NCI-H2227 treated with DMSO at 0.1 percent for 48 hours (cell line): Measurements from ENCODE around the gene VGLL4.
"Not testable (repeated sequence)": the region's sequence is repeated elsewhere in the genome, so short reads cannot be mapped to it uniquely, and the experiment has no call there.

Experiments
- DNase-seq: peaks from one replicate; lab custom pipeline; 2025; lab: John Stamatoyannopoulos, UW

VGLL4 gene

DNA sequence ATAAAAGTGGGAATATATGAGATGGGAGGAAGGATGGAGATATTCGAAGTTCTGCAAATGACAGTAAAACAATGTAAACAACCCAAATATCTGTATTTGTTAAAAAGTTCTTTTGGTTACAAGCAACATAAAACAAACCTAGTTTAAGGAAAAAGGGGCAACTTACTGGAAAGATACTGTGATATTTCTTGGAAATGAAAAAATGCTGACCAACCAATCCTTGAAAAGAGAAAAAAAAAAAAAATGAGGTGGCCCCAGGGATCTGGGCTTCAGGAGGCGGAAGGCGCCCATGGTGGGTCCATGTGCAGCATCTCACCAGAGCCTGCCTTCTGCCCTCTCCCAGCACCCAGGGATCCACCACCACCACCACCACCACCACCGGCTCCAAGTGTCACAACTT is 59.1 kb downstream of the VGLL4 start:
- DNase-seq: no peak

DNA sequence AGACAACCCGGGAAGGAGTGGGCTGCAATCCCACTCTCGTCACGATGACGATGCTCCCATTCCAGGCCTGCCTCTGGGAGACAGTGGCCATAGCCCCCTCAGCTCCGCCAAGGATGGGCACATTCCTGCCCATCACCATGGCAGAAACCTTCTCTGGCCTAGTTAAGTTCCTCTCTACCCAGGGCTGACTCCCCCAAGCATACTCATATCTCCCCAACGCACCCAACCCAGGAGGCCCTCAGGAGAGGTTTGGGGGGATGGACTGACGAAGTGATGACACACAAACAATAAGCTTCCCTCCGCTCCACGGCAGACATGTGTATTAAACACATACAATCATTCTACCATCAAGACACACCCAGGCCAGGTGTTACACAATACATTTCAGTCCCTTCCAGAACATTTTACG is 60.1 kb downstream of the VGLL4 start:
- DNase-seq: no peak

DNA sequence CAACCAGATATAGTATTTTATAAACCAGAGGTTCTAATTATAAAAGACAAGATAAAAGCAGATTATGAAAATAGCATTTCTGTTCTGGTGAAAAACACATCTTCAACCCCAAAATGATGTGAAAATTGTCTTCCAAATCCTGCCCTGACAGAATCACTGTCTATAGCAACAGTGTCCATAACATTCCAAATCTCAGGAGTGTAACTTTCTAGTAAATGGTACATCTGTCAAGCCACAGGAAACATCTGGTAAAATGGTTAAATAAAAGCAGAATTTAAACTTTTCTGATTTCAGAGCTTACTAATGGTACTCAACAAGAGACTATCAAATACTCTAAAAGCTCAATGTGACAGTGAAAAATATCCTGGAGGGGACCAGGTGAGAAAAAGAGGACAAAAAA is 60.5 kb downstream of the VGLL4 start:
- no peak for DNase-seq

DNA sequence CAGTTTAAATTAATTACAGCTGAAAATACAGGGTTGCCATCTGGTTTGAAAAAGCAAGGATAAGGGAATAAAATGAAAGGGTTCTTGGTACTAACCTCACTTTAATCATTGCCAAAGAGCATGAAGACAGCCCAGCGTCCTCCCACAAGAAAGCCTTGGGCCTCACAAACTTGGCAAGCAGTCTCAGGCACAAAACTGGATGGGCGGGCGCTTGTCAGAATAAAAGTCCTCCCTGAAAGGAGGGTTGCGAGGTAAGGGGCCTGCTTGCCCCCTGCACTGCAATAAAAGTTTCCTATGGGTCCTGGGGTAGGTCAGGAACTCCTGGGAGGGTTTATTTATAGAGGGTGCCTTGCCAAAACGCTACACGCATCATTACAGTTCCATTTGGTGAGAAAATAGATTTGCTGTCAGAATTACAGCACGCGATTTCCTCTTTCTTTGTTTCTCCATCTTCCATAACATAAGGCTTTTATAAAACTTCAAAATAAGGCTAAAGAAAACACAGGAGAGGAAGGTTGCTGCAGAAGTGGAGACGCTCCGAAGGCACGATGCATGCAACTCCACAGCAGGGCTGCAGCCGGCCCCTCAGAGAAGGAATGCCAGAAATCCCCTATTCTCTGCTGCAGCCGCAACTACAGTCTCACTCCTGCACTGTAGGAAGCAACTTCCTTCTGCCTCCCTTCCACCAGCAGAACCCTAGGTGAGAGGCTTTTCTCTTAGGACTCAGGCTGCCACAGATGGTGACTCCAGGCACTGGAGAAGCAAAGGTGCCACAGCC is 61.3 kb downstream of the VGLL4 start:
- DNase-seq: peak; percentile 65

DNA sequence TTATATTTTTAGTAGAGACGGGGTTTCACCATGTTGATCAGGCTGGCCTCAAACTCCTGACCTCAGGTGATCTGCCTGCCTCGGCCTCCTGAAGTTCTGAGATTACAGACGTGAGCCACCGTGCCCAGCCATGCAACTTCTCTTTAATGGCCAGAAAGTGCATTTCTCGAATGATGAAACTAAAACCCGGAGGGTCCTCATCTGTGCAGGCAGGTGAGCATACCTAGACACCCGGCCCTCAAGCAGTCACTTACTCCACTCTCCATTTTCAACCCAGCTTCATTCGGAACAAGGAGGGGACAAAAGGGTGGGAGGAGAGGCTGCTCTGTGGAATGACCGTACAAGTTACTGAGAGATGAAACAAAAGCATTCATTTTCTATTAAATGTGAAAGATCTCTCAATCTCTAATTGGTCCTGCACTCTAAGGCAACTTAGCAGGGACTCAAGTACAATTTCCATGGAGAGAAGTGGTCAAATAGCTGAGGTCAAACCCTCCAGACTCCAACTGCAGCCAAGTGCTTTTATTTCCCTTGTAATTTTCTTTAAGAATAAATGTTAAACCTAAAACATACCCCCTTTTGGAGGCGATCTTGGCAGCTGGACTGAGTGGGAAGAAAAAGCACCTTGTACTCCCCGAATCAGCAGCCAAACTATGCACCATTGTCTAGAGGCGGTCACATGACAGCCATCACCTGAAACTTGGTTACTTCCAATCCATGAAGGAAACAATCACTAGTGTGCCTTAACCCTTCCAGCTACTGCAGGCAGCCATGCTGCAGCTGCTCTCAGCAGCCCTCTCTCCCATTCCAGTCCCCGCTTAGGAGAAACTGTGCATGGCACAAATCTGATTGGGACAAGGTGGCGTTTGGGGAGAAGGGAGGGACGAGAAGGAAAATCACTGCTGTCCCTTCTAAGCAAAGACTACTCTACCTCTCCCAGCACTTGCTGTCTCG is 62.2 kb downstream of the VGLL4 start:
- peak; percentile 50 for DNase-seq

DNA sequence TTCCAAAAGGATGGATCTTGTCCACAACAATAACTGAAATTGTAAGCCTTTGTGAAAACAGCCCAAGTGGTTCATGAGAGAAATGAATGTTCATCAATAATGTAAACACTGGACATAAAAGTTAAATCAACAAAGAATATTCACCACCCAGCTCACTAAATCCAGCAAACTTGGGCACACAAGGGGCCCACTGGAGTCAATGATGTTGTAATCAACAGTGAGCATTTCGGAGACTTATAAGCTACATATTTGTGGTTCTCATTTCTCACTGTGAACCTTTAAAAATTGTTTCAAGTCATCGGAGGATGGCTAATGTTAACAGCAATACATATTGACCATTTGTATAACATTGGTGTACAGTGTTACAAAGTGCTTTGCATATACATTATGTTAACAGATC is 63.1 kb downstream of the VGLL4 start:
- no peak for DNase-seq

DNA sequence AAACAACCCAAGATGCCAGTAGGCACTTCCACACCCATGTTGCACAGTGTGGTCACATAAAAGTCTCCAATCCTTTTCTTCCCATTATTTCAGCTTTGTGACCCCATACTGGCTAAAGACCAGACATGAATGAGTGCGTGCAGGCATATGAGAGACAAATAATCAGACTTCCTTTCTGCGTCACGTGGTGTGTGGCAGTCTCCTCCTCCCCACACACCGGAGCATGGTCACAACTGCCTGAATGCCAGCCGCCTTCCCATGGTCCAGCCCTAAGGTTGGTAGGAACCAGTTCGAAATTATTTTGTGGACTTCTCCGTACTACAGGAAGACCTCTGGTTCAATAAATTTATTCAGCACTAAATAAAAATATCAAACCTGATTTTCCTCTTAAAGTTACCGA is 65.5 kb downstream of the VGLL4 start:
- no peak for DNase-seq

DNA sequence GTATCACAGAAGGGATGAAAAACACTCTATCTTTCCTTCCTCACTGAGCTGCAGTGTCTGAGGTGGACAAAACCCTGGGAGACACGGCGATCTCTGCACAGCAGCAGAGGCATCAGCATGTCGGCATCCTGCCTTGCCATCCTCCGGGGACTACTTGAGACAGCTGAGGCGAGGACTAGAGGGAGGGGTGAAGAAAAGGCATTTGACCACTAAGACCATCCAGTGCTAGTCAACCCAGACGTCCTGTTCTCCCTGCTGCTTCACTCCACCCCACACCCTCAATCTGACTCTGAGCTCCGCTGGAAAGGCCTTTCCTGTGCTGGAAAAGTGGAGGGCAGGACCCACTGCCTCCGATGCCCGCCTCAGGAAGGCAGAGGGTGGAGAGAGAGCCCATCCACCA is 67.3 kb downstream of the VGLL4 start:
- no peak for DNase-seq

DNA sequence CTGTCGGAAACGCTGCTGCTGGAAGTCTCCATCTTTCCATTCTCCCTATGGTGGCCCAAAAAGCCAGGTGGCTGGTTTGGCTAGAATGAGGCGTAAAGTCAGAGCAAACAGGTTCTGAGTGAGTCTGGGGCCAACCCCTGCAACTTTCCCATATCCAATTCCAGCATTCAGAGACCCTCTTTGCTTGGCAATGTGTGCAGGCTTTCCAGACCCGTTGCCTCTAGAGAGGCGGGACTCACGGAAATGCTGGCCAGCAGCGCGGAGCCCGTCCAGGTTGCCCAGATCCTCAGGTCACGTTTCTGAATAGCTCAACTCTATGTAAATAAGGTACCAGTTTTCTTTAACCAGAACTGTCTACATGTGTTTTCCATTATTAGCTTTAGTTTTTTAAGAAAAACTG is 68.0 kb downstream of the VGLL4 start:
- DNase-seq: no peak

DNA sequence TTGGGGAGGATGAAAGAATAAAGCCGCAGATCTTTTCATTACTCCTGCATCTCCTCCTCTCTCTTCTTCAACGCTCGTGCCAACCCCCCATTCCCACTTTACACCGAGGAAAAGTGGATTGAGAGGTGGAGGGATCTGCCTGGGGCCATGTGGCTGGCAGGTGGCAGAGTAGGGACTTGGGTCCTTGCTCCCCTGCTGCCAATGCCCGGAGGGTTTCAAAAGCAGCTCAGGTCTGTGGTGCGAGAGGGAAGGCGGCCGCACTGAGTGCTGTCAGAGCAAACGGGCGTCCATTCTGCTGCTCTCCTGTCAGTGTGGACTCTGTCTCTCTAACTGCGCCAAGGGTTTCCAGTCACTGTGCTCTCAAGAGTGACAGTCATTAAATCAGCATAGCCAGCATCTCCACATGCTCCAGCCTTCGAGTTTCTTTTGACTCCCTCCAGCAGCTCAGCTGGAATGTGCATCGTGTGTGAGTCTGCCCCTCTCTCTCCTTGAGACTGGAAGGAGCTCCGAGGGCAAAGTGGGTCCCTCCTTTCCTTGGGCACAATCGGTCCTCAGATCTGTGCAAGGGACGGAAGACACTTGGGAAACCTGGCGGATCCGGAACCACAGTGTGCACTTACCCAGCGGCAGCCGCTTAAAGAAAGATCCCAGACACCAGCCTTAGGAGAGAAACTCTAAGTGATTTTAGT is 68.6 kb downstream of the VGLL4 start:
- DNase-seq: no peak

DNA sequence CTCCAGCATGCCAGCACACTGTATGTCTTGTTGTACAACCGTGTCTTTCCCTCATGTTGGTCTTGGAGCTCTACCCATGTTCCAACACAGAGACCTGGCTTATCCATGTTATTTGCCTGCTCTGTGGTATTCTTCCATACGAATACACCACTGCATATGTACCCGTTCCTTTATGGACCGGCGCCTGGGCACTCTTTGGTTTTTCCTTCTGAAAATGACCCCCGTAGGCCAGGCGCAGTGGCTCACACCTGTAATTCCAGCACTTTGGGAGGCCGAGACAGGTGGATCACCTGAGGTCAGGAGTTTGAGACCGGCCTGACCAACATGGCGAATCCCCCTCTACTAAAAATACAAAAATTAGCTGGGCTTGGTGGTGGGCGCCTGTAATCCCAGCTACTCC is 71.1 kb downstream of the VGLL4 start:
- not testable (repeated sequence) for DNase-seq

DNA sequence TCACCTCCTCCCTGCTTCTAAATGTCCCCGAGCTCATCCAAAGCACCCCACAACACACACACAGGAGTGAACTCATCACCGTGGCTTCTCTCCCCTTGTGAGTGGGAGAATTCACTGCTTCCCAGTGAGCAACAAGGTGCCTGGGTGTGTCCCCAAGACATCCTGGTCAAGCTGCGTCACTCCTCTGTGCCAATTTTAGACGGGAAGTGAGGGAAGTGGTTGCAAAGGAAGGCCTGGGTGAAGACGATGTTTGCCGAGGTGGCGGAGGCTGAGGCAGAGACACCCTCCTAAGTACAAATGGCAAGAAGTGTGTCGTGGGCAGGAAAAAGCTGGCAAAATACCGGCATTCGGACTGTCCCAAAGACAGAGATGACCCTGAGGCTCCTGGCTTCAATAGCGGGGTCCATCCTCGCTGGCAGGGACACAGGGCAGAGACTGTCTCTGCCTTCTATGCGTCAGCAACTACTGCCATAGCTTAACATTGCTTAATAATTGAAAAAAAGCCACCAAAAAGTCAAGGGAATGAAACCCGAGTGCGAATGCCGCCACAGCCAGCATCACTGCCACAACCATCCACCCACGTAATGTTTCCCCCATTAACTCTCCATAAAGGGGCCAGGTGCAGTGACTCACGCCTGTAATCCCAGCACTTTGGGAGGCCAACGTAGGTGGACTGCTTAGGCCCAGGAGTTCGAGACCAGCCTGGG is 72.8 kb downstream of the VGLL4 start:
- no peak for DNase-seq

DNA sequence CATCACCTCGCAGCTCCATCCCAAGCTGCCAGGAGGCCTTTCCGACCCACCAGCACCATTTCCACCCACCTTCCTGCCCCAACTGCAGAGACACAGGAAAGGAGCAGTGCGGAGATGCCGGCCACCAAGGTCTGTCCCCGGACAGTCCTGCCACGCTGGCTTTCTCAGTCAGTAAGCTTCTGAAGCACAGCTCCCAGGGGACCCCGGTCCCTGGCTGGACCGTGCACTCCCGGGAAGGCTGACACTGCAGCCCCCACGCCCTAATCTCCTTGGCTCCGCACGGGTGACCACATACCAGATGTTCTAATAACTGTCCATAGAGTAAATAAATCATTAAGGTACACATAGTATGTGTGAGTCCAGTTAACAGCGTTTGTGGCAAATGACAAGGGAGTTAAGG is 73.5 kb downstream of the VGLL4 start:
- no peak for DNase-seq

DNA sequence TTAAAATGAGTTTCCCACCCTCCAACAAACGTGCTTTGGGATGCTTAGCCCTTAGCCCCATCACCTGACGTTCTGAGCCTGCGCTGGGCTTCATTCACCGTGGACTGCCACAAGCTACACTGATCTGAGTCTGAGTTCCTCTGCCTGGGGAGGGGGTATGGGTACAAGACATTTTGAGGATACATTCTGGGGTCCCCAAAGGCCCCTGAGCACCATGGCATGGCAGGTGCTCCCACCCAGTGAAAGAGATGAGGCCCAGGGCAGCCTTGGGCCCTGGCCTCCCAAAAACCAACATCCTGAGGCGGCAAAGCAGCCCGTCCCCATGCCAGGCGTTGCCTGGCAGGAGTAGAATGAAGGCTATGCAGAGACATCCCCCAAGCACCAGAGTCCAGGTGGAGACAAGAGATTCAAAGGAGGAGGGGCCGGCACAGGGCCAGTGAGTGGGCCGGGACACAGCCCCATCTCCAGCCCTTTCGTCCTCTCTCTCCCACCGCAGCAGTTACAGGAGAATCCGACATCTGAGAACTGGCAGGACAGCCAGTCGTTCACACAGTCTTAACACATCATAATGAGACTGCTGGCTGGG is 74.5 kb downstream of the VGLL4 start:
- DNase-seq: no peak

DNA sequence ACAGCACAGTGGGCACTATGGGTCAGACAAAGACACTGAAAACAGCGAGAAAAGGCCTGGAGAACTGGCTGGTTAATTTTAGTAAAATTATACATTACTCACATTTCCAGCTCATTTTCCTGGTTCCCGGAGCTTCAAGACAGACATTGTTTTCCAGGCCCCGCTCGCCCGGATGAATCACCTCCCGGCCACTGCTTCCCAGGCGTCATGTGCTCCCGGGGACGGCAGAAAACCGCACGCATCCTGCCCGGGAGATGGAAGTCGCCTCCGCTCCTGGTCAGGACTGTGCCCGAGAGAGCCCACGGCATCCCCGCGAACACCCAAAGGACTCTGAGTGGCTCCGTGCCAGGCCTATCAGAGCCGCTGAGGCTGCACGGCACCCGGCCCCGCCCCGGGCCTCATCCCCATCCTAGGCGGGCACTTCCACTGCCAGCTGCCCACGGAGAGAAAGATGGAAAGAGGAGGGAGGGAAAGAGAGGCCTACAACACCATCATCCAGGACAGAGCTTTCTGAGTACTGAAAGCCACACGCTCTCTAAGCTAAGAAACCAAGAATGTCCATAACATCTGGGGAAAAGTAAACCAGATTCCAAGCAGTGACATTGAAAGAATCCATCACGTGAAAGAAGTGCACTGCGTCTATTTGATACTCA is 75.1 kb downstream of the VGLL4 start:
- DNase-seq: no peak

DNA sequence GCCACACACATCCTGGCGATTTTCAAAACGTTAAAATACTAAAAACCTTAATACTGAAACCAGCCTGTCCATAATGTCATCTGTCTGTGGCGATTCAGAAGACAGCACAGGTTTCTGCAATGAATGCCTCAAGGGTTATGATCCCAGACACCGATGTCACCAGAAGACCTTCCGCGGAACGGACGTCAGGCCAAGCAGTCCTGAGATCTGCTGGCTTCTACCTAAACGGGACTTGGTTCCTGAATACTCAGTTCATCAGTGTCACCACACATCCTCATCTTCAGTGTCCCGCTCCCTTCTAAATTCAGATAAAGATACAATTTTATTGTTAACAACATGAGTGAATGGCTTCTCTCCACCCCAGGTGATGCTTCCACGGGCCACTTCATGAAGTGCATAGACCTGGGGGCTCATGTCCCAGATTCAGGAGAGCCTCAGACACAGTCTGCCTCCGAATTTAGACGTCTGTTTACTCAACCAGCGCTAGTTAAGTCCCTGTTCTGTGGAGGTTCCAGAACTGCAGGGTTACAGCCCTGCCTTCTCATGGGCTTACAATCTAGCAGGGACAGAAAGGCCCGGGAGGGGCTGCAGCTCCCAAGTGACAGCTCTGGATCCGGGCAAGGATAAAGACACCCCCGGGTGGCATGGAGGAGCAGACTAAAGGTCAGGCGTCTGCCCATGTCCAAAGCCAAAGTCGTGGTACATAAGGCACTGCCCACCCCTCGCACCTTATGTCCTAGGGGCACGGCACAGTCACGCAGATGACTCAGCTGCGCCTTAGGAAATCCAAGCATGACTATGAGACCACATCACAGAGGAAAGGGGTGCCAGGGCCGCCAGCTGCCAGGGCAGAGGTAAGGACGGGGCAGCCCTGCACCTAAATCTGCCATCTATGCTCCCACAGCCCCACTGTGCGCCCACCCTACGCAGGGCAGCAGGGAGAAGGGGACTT is 75.9 kb downstream of the VGLL4 start:
- no peak for DNase-seq

DNA sequence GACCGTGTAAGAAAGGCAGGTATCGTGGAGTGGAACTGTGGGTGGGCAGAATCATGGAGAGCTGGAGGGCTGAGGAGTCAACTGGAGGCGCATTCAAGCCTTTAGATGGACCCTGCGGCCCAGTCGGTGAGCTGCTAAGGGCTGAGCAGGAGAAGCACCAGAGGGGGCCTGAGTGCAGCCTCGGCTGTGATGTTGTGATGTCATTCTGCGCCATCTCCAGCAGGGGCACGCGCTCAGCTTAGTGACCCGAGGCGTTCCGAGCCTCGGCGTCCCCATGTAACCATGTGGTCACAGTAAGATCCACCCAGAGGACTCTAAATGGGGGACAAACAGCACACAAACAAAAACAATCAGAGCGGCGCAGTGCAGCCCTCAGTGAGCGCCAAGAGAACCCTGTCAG is 76.8 kb downstream of the VGLL4 start:
- no peak for DNase-seq

DNA sequence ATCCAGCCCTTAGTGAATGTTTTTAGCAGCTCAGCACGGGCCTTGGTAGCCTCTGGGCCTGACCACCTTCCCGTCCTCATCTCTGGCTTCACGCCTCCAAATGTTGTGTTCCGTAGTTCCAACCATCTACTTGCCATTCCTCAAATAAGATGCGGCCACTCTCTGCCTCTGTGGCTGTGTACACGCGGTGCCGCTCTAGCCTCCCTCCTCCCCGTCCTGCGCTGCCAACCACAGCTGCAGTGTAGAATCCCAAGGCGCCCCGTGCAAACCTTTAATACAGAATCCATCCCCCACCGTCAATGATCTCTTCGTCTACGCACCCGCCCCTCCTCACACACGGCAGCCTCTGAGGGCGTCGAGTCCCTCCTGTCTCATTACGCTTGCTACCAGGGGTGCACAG is 77.2 kb downstream of the VGLL4 start:
- no peak for DNase-seq

DNA sequence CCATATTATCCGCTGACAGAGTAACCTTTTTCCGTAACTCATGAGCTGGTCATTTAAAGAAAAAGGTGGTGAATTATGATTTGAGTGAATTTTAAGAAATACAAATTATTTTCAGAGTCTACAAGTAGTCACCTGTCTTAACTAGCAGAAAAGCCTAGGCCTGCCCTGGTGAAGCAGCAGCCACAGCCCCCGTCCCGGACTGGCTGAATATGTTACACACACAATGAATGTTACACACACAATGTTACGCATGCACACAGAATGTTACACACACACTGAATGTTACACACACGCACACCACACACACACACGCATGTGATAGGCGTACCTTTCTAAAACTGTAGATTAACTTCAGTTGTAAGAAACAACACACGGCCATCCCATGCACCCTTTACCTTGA is 77.8 kb downstream of the VGLL4 start:
- no peak for DNase-seq

DNA sequence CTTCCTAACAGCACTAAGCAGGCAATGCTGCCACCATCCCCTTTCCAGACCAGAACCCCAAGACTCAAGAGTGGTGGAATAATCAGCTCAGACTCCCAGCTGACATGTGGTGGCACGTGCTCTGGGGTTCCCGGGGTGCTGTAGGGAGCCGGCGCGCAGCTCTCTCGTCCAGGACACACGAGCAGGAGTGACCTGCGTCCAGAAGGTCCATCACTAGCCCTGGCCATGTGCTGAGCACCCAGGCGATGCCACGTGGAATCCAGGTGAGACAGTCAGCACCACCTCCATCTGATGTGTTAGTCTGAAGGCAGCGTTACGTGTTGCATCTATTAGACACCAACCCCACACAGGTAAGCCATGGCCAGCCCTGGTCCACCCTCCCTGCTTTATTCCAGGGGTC is 78.2 kb downstream of the VGLL4 start:
- DNase-seq: no peak
